ENCODE measurements around the gene SLC47A1.
"Not testable (repeated sequence)": the region's sequence is repeated elsewhere in the genome, so short reads cannot be mapped to it uniquely, and the experiment has no call there.

SLC47A1 gene

GRCh38 chr17:19510903-19511302 lies 22.8 kb upstream of the SLC47A1 start:
- Mint-ChIP-seq H3K4me1 (peaks cover 18% of the 10 kb centered on the region), H3K4me3 (no peak overlapping the region), H3K27me3 (peaks cover 4% of the 10 kb centered on the region), H3K9me3 (peaks cover 0 to 6% of the 10 kb centered on the region in 2 donors), H3K27ac (no peak overlapping the region)
- no peak for ATAC-seq
- no peak for DNase-seq

GRCh38 chr17:19513897-19514488 lies 19.7 kb upstream of the SLC47A1 start:
- DNase-seq (peak; percentile 57 to 64), ATAC-seq (peak; percentile 69)
- peaks cover 6% of the 10 kb centered on the region for H3K4me1 Mint-ChIP-seq
- H3K27ac Mint-ChIP-seq: no peak overlapping the region
- no peak overlapping the region for H3K4me3 Mint-ChIP-seq
- H3K9me3 Mint-ChIP-seq: no peaks in the 10 kb centered on the region
- no peaks in the 10 kb centered on the region for H3K27me3 Mint-ChIP-seq

GRCh38 chr17:19517699-19518098 lies 16.0 kb upstream of the SLC47A1 start:
- ATAC-seq (no peak), DNase-seq (no peak)
- Mint-ChIP-seq H3K27me3 (peaks cover 20% of the 10 kb centered on the region), H3K27ac (no peak overlapping the region), H3K9me3 (no peaks in the 10 kb centered on the region), H3K4me1 (peaks cover 6% of the 10 kb centered on the region), H3K4me3 (no peak overlapping the region)

GRCh38 chr17:19519388-19520291 lies 14.0 kb upstream of the SLC47A1 start:
- H3K9me3 Mint-ChIP-seq, H3K4me1 Mint-ChIP-seq, H3K4me3 Mint-ChIP-seq, ATAC-seq, DNase-seq, H3K27ac Mint-ChIP-seq: not testable (repeated sequence)
- H3K27me3 Mint-ChIP-seq: peaks cover 27% of the 10 kb centered on the region

GRCh38 chr17:19520641-19521040 lies 13.0 kb upstream of the SLC47A1 start:
- no peaks in the 10 kb centered on the region for H3K9me3 Mint-ChIP-seq
- peaks cover 27% of the 10 kb centered on the region for H3K27me3 Mint-ChIP-seq
- DNase-seq (no peak), ATAC-seq (no peak)
- no peaks in the 10 kb centered on the region for H3K4me1 Mint-ChIP-seq
- H3K4me3 Mint-ChIP-seq: no peak overlapping the region
- peak overlapping the region in 1 of 2 donors; percentile 7 for H3K27ac Mint-ChIP-seq

- Mint-ChIP-seq H3K9me3 (no peaks in the 10 kb centered on the region), H3K27ac (no peak overlapping the region), H3K4me3 (no peak overlapping the region), H3K4me1 (no peaks in the 10 kb centered on the region), H3K27me3 (peaks cover 46% of the 10 kb centered on the region)
- ATAC-seq (no peak), DNase-seq (no peak)
Observed at GRCh38 chr17:19523690-19524089, 10.0 kb upstream of the SLC47A1 start.

- H3K27me3 Mint-ChIP-seq: peaks cover 54% of the 10 kb centered on the region
- not testable (repeated sequence) for H3K27ac Mint-ChIP-seq, H3K4me1 Mint-ChIP-seq
Observed at GRCh38 chr17:19526950-19527349, 6.7 kb upstream of the SLC47A1 start.

GRCh38 chr17:19531780-19532501 lies 1.7 kb upstream of the SLC47A1 start:
- Mint-ChIP-seq H3K4me3 (peak overlapping the region in 1 of 2 donors; percentile 27), H3K9me3 (no peaks in the 10 kb centered on the region), H3K27me3 (peaks cover 72% of the 10 kb centered on the region), H3K4me1 (peaks cover 22% of the 10 kb centered on the region), H3K27ac (no peak overlapping the region)
- no peak for DNase-seq
- no peak for ATAC-seq

More at GRCh38 chr17:19526950-19527349, 6.7 kb upstream of the SLC47A1 start:
- not testable (repeated sequence) for ATAC-seq, DNase-seq, H3K9me3 Mint-ChIP-seq, H3K4me3 Mint-ChIP-seq

GRCh38 chr17:19533036-19533717 lies 477 bp upstream of the SLC47A1 start:
- peaks cover 78% of the 10 kb centered on the region for H3K27me3 Mint-ChIP-seq
- peak; percentile 3 for ATAC-seq
- peaks cover 22% of the 10 kb centered on the region for H3K4me1 Mint-ChIP-seq
- H3K4me3 Mint-ChIP-seq: peak overlapping the region; percentile 51 to 74
- H3K27ac Mint-ChIP-seq: no peak overlapping the region
- DNase-seq: no peak
- no peaks in the 10 kb centered on the region for H3K9me3 Mint-ChIP-seq

GRCh38 chr17:19534562-19535149 lies 1.0 kb downstream of the SLC47A1 start:
- H3K4me3 Mint-ChIP-seq: peak overlapping the region; percentile 34 to 71
- no peak overlapping the region for H3K27ac Mint-ChIP-seq
- H3K9me3 Mint-ChIP-seq: no peaks in the 10 kb centered on the region
- ATAC-seq (peak; percentile 90), DNase-seq (peak; percentile 10 to 40)
- peaks cover 80% of the 10 kb centered on the region for H3K27me3 Mint-ChIP-seq
- peaks cover 22% of the 10 kb centered on the region for H3K4me1 Mint-ChIP-seq

- peaks cover 22% of the 10 kb centered on the region for H3K4me1 Mint-ChIP-seq
- no peak overlapping the region for H3K4me3 Mint-ChIP-seq
- H3K9me3 Mint-ChIP-seq: no peaks in the 10 kb centered on the region
- peaks cover 85% of the 10 kb centered on the region for H3K27me3 Mint-ChIP-seq
- no peak overlapping the region for H3K27ac Mint-ChIP-seq
- DNase-seq (no peak), ATAC-seq (no peak)
Observed at GRCh38 chr17:19537111-19537510, 3.5 kb downstream of the SLC47A1 start.

- Mint-ChIP-seq H3K9me3 (no peaks in the 10 kb centered on the region), H3K4me1 (peaks cover 17% of the 10 kb centered on the region), H3K4me3 (no peak overlapping the region), H3K27me3 (peaks cover 73% of the 10 kb centered on the region), H3K27ac (no peak overlapping the region)
- DNase-seq: no peak
- no peak for ATAC-seq
Observed at GRCh38 chr17:19538095-19539039, 4.7 kb downstream of the SLC47A1 start.

GRCh38 chr17:19539040-19539399 lies 5.4 kb downstream of the SLC47A1 start:
- Mint-ChIP-seq H3K27me3 (peaks cover 66% of the 10 kb centered on the region), H3K9me3 (no peaks in the 10 kb centered on the region), H3K4me3 (no peak overlapping the region), H3K4me1 (peaks cover 11% of the 10 kb centered on the region), H3K27ac (no peak overlapping the region)
- no peak for DNase-seq
- no peak for ATAC-seq

GRCh38 chr17:19539841-19540311 lies 6.2 kb downstream of the SLC47A1 start:
- peaks cover 2% of the 10 kb centered on the region for H3K4me1 Mint-ChIP-seq
- H3K27me3 Mint-ChIP-seq: peaks cover 64% of the 10 kb centered on the region
- no peak for ATAC-seq
- no peak overlapping the region for H3K4me3 Mint-ChIP-seq
- no peaks in the 10 kb centered on the region for H3K9me3 Mint-ChIP-seq
- H3K27ac Mint-ChIP-seq: peak overlapping the region in 1 of 2 donors; percentile 34
- no peak for DNase-seq
